Upper lobe of left lung (tissue), 6 donors: ENCODE results near the gene LAMA2. TPM values are rescaled to one million over a fixed set of nuclear protein-coding genes. Genes with fewer than 3 reads are reported as not detected.

Experiments
- ATAC-seq, 2 donors: fragments of 200-7000 bp; cut with Tn5 transposase; one replicate each; pipeline ENCODE4 v1.9.1; 2022; ENCODE audit warnings: mild to moderate bottlenecking in 2 of 2, moderate library complexity in 2 of 2; ENCODE audit not compliant: low FRiP score in 2 of 2
- DNase-seq, 2 donors: peaks; one replicate each; pipeline ENCODE4 v3.0.0-alpha.2; 2019 to 2020
- H3K27ac ChIP-seq, 4 donors: fragments of 200-600 bp; sonication (generic); one replicate each; pipeline ENCODE4 v1.5.1; 2016 to 2019
- H3K27me3 ChIP-seq, 4 donors: fragments of 200-600 bp; sonication (generic); one replicate each; pipeline ENCODE4 v1.5.1; 2017 to 2019
- H3K36me3 ChIP-seq, 4 donors: fragments of 200-600 bp; sonication (generic); one replicate each; pipeline ENCODE4 v1.5.1; 2016 to 2019
- H3K4me1 ChIP-seq, 4 donors: fragments of 200-600 bp; sonication (generic); one replicate each; pipeline ENCODE4 v1.5.1; 2018 to 2019
- H3K4me3 ChIP-seq, 4 donors: fragments of 200-600 bp; sonication (generic); one replicate each; pipeline ENCODE4 v1.5.1; 2017 to 2019; ENCODE audit warnings: mild to moderate bottlenecking in 2 of 4, moderate library complexity in 1 of 4
- H3K9me3 ChIP-seq, 4 donors: fragments of 200-600 bp; sonication (generic); one replicate each; pipeline ENCODE4 v1.5.1; 2018 to 2019
- EP300 ChIP-seq, 4 donors: sonication (generic); formaldehyde crosslinking; IDR thresholded peaks; one replicate each; pipeline ENCODE4 v1.5.1; 2017; ENCODE audit warnings: antibody characterized with exemption in 4 of 4, control low read depth in 2 of 4
- POLR2A ChIP-seq, 4 donors: fragments of 450-650 bp; IDR thresholded peaks; one replicate each; pipeline ENCODE4 v1.5.1; 2016 to 2017; ENCODE audit warnings: antibody characterized with exemption in 4 of 4, mild to moderate bottlenecking in 2 of 4
- POLR2AphosphoS5 ChIP-seq, 2 donors: sonication (generic); formaldehyde crosslinking; IDR thresholded peaks; one replicate each; pipeline ENCODE4 v1.5.1; 2017; ENCODE audit warnings: antibody characterized with exemption in 2 of 2
- WGBS, 2 donors: methylation state at CpG; one replicate each; pipeline ENCODE4 v1.1.5; 2017 to 2018; 5-methylcytosine and 5-hydroxymethylcytosine counted together
- total RNA-seq, 6 donors: library from RNA; depleted of rRNA in 4 of 6; stranded (reverse); fragments of >200 nt in 4 of 6; gene quantifications; one replicate each; pipeline versions ENCODE4 v1.1.0 to v1.2.1, GENCODE V29; 2016 to 2021
- TF ChIP-seq, protein P1 (sequence below), 6 experiments: fragments of 450-650 bp in 4 of 6; fragments of 200-600 bp in 2 of 6; sonication (generic) in 2 of 6; IDR thresholded peaks; one replicate each; pipeline ENCODE4 v1.5.1; 2016 to 2019; ENCODE audit warnings: antibody characterized with exemption in 6 of 6
- donor health status: DM: no; HTN: no; CAD: no; lungs with moderate emphysema.
- donor health status: DM: no; HTN: yes; CAD: no; lungs with severe emphysema.

The LAMA2 gene, protein sequence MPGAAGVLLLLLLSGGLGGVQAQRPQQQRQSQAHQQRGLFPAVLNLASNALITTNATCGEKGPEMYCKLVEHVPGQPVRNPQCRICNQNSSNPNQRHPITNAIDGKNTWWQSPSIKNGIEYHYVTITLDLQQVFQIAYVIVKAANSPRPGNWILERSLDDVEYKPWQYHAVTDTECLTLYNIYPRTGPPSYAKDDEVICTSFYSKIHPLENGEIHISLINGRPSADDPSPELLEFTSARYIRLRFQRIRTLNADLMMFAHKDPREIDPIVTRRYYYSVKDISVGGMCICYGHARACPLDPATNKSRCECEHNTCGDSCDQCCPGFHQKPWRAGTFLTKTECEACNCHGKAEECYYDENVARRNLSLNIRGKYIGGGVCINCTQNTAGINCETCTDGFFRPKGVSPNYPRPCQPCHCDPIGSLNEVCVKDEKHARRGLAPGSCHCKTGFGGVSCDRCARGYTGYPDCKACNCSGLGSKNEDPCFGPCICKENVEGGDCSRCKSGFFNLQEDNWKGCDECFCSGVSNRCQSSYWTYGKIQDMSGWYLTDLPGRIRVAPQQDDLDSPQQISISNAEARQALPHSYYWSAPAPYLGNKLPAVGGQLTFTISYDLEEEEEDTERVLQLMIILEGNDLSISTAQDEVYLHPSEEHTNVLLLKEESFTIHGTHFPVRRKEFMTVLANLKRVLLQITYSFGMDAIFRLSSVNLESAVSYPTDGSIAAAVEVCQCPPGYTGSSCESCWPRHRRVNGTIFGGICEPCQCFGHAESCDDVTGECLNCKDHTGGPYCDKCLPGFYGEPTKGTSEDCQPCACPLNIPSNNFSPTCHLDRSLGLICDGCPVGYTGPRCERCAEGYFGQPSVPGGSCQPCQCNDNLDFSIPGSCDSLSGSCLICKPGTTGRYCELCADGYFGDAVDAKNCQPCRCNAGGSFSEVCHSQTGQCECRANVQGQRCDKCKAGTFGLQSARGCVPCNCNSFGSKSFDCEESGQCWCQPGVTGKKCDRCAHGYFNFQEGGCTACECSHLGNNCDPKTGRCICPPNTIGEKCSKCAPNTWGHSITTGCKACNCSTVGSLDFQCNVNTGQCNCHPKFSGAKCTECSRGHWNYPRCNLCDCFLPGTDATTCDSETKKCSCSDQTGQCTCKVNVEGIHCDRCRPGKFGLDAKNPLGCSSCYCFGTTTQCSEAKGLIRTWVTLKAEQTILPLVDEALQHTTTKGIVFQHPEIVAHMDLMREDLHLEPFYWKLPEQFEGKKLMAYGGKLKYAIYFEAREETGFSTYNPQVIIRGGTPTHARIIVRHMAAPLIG (N-terminal part only)
- total RNA-seq = 10 to 100 TPM; 41.9 to 82.8 (median 62.4) TPM

DNA sequence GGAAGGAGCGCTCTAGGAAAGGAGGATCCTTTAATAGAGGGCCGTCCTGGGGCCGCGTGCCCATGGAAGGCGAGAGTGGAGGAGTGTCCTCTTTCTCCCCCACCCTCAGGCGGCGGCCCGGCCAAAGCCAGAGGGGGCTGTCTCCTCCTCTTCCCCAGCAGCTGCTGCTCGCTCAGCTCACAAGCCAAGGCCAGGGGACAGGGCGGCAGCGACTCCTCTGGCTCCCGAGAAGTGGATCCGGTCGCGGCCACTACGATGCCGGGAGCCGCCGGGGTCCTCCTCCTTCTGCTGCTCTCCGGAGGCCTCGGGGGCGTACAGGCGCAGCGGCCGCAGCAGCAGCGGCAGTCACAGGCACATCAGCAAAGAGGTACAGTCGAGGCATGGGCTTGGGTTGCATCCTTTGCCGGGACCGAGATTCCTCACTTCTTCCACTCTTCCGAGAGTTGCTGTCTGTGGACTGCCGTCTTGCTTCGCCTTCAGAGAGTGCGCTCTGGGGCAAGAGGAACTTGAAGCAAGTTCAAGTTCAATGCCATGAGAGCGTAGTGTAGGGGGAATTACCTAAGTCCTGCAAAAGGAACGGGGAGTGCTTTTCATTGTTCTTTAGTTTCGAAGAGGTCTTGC, at the start of gene LAMA2:
TSS of gene LAMA2 (plus strand) at position 148 of the 621 bp plus-strand sequence. CDS start at position 256, 108 bp downstream.
- Histone ChIP-seq H3K4me1 (no peaks in the 10 kb centered on the region), H3K27ac (peak within 1 kb of the TSS; percentile 13 to 72 (median 52)), H3K9me3 (no peaks in the 10 kb centered on the region), H3K36me3 (no peaks in the 10 kb centered on the region), H3K4me3 (peak within 1 kb of the TSS in 3 of 4 donors; percentile 30 to 52 (median 52)), H3K27me3 (no peaks in the 10 kb centered on the region)
- TF ChIP-seq POLR2AphosphoS5 (IDR thresholded peaks at IDR 0.05) (peak; percentile 21 to 75), POLR2A (IDR thresholded peaks at IDR 0.05) (peak in 3 of 4 donors; percentile 18 to 55 (median 44)), EP300 (IDR thresholded peaks at IDR 0.05) (no peak)
- TF ChIP-seq, protein P1, sequence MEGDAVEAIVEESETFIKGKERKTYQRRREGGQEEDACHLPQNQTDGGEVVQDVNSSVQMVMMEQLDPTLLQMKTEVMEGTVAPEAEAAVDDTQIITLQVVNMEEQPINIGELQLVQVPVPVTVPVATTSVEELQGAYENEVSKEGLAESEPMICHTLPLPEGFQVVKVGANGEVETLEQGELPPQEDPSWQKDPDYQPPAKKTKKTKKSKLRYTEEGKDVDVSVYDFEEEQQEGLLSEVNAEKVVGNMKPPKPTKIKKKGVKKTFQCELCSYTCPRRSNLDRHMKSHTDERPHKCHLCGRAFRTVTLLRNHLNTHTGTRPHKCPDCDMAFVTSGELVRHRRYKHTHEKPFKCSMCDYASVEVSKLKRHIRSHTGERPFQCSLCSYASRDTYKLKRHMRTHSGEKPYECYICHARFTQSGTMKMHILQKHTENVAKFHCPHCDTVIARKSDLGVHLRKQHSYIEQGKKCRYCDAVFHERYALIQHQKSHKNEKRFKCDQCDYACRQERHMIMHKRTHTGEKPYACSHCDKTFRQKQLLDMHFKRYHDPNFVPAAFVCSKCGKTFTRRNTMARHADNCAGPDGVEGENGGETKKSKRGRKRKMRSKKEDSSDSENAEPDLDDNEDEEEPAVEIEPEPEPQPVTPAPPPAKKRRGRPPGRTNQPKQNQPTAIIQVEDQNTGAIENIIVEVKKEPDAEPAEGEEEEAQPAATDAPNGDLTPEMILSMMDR (IDR thresholded peaks at IDR 0.05) = no peak
- 4 to 10% methylated on average over 14 to 36 of the region's 36 CpGs for WGBS, 2 donors
- peak; percentile 32 to 90 for DNase-seq
- ATAC-seq = peak; percentile 80 to 98

DNA sequence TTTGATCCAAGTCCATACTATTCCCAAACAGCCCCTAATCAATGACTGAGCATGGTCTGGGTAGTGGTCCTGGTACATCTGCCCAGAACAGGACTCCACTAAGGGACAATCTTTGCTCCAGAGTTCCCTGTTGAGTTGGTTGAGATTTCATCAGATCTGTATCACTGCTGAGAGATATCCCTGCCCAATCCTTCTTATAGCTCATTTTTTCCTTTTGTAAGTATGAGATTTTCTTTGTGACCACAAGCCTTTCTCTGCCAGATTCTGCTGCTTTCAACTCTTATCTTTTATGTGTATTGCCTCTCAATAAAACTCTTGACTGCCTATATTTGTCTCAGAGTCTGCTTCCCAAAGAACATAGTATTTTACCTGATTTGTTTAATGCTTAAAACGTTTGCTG, 46.2 kb upstream of the LAMA2 start:
- DNase-seq (no peak), ATAC-seq (no peak)
- H3K4me3 ChIP-seq = no peak overlapping the region
- no peaks in the 10 kb centered on the region for H3K9me3 ChIP-seq
- H3K27ac ChIP-seq = no peak overlapping the region
- H3K4me1 ChIP-seq = no peaks in the 10 kb centered on the region
- whole genome bisulfite sequencing, 2 donors = 37 to 45% methylated on average over 1 of the region's 1 CpG
- no peaks in the 10 kb centered on the region for H3K27me3 ChIP-seq
- no peaks in the 10 kb centered on the region for H3K36me3 ChIP-seq
- TF ChIP-seq POLR2AphosphoS5 (IDR thresholded peaks at IDR 0.05) = no peak
- TF ChIP-seq POLR2A (IDR thresholded peaks at IDR 0.05) = no peak
- TF ChIP-seq EP300 (IDR thresholded peaks at IDR 0.05) = no peak
- TF ChIP-seq, protein P1 (IDR thresholded peaks at IDR 0.05) = no peak

DNA sequence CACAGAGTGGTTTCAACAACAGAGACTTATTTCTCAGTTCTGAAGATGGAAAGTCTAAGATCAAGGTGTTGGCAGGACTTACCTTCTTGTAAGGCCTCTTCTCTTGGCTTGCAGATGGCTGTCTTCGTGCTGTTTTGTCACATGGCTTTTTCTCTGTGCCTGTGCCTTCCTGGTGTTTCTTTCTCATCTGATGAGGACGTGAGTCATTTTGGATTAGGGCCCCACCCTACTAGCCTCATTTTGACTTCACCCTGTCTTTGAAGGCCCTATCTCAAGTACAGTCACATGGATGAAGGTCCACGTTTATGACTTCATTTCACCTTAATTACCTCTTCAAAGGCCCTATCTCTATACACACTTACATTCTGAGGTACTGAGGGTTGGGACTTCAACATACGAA, 41.4 kb upstream of the LAMA2 start:
- no peak for ATAC-seq
- TF ChIP-seq POLR2AphosphoS5 (IDR thresholded peaks at IDR 0.05) (no peak), EP300 (IDR thresholded peaks at IDR 0.05) (no peak), POLR2A (IDR thresholded peaks at IDR 0.05) (no peak)
- TF ChIP-seq, protein P1 (IDR thresholded peaks at IDR 0.05) = no peak
- no peaks in the 10 kb centered on the region for H3K4me1 ChIP-seq
- no peaks in the 10 kb centered on the region for H3K36me3 ChIP-seq
- WGBS, 2 donors = 68 to 72% methylated on average over 4 of the region's 4 CpGs
- DNase-seq = no peak
- no peak overlapping the region for H3K4me3 ChIP-seq
- no peak overlapping the region for H3K27ac ChIP-seq
- no peaks in the 10 kb centered on the region for H3K9me3 ChIP-seq
- no peaks in the 10 kb centered on the region for H3K27me3 ChIP-seq

DNA sequence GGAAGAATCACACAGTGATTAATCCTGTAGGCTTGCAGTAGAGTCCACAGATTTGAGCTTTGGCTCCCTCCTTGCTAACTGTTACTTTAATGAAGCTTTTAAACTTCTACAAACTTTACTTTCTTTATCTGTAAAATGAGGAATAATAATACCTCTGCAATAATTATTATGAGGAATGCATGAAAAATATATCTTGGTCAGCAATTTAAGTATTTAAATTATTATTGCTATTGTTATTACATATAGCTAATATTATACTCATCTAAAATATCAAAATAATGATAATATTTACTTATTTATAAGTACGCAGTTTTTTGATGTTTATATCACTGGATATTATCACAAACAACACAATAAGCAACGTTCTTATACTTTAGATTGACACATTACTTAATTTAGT, 38.3 kb upstream of the LAMA2 start:
- Histone ChIP-seq H3K9me3 (no peaks in the 10 kb centered on the region), H3K36me3 (no peaks in the 10 kb centered on the region), H3K27me3 (no peaks in the 10 kb centered on the region), H3K27ac (no peak overlapping the region), H3K4me3 (no peak overlapping the region), H3K4me1 (no peaks in the 10 kb centered on the region)
- WGBS, 2 donors = 79 to 81% methylated on average over 2 of the region's 2 CpGs
- TF ChIP-seq POLR2A (IDR thresholded peaks at IDR 0.05) = no peak
- no peak for TF ChIP-seq EP300 (IDR thresholded peaks at IDR 0.05)
- no peak for TF ChIP-seq POLR2AphosphoS5 (IDR thresholded peaks at IDR 0.05)
- TF ChIP-seq, protein P1 (IDR thresholded peaks at IDR 0.05) = no peak
- ATAC-seq (no peak), DNase-seq (no peak)
